OCI-LY7 (cell line): ENCODE data around the gene ZC3H8.

ENCODE experiments used
- EZH2phosphoT487 ChIP-seq: fragments of 200-600 bp; sonication (generic); IDR thresholded peaks from 2 replicates; pipeline ENCODE4 v1.6.1; 2018; ENCODE audit warnings: low read depth, borderline replicate concordance, mild to moderate bottlenecking, mixed run types, antibody characterized with exemption, low read length, moderate library complexity, mixed read lengths
- TF ChIP-seq, protein P1 (sequence below): fragments of 200-600 bp; sonication (generic); conservative IDR thresholded peaks from 2 replicates; pipeline ENCODE4 v1.5.1; 2014; ENCODE audit warnings: mild to moderate bottlenecking, antibody characterized with exemption, low read length, moderate library complexity, mixed read lengths

DNA sequence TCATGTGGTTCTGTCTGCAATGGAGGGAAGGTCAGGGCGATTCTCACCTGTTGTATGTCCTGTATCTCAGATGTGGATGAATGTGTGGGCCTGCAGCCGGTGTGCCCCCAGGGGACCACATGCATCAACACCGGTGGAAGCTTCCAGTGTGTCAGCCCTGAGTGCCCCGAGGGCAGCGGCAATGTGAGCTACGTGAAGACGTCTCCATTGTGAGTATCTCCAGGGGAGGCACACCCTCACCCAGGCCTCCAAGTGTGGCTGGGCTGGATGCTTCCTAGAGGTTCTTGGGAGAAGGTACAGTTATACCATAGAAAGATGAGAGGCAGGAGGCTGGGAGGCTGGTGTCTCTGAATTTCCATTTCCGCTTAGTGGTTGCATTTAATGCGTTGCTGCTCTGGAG, 69.7 kb downstream of the ZC3H8 start:
- TF ChIP-seq, protein P1, sequence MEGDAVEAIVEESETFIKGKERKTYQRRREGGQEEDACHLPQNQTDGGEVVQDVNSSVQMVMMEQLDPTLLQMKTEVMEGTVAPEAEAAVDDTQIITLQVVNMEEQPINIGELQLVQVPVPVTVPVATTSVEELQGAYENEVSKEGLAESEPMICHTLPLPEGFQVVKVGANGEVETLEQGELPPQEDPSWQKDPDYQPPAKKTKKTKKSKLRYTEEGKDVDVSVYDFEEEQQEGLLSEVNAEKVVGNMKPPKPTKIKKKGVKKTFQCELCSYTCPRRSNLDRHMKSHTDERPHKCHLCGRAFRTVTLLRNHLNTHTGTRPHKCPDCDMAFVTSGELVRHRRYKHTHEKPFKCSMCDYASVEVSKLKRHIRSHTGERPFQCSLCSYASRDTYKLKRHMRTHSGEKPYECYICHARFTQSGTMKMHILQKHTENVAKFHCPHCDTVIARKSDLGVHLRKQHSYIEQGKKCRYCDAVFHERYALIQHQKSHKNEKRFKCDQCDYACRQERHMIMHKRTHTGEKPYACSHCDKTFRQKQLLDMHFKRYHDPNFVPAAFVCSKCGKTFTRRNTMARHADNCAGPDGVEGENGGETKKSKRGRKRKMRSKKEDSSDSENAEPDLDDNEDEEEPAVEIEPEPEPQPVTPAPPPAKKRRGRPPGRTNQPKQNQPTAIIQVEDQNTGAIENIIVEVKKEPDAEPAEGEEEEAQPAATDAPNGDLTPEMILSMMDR: no peak
- TF ChIP-seq EZH2phosphoT487: no peak
